GM04503 (cell line): ENCODE data around the gene LARP6.
"Not testable (repeated sequence)": the region's sequence is repeated elsewhere in the genome, so short reads cannot be mapped to it uniquely, and the experiment has no call there.

Experiments
- DNase-seq: peaks from one replicate; pipeline ENCODE4 v3.0.0-alpha.2; 2012; ENCODE audit warnings: low read depth

The LARP6 gene

GRCh38 chr15:70853973-70854665 lies at the start of gene LARP6:
Gene LARP6 (minus strand): TSS chr15:70854157. CDS start chr15:70854088, 69 bp downstream.
- DNase-seq = no peak

GRCh38 chr15:70902107-70902506 lies 48.1 kb upstream of the LARP6 start:
- peak; percentile 62 for DNase-seq

GRCh38 chr15:70892912-70893560 lies 39.1 kb upstream of the LARP6 start:
- DNase-seq = no peak

GRCh38 chr15:70892002-70892911 lies 38.3 kb upstream of the LARP6 start, which contains the start of the genes LRRC49 and THAP10:
Gene LRRC49 (plus strand): TSS chr15:70892826. CDS start chr15:70892895, 69 bp downstream.
Gene THAP10 (minus strand): TSS chr15:70892433. CDS start chr15:70892272, 161 bp downstream.
- DNase-seq = peak; percentile 94

GRCh38 chr15:70882361-70882760 lies 28.4 kb upstream of the LARP6 start:
- no peak for DNase-seq

- no peak for DNase-seq
Observed at GRCh38 chr15:70880781-70881180, 26.8 kb upstream of the LARP6 start.

GRCh38 chr15:70879401-70879800 lies 25.4 kb upstream of the LARP6 start:
- no peak for DNase-seq

GRCh38 chr15:70876683-70877082 lies 22.7 kb upstream of the LARP6 start:
- DNase-seq = no peak

- no peak for DNase-seq
Observed at GRCh38 chr15:70876011-70876410, 22.1 kb upstream of the LARP6 start.

- no peak for DNase-seq
Observed at GRCh38 chr15:70875001-70875782, 21.2 kb upstream of the LARP6 start.

GRCh38 chr15:70873232-70874054 lies 19.5 kb upstream of the LARP6 start:
- DNase-seq = no peak

GRCh38 chr15:70871490-70871889 lies 17.5 kb upstream of the LARP6 start:
- DNase-seq = not testable (repeated sequence)

- peak; percentile 70 for DNase-seq
Observed at GRCh38 chr15:70870051-70870450, 16.1 kb upstream of the LARP6 start.

- no peak for DNase-seq
Observed at GRCh38 chr15:70869346-70869745, 15.4 kb upstream of the LARP6 start.

- no peak for DNase-seq
Observed at GRCh38 chr15:70867911-70868467, 14.0 kb upstream of the LARP6 start.

GRCh38 chr15:70866982-70867641 lies 13.2 kb upstream of the LARP6 start:
- no peak for DNase-seq

- peak; percentile 51 for DNase-seq
Observed at GRCh38 chr15:70863450-70864218, 9.7 kb upstream of the LARP6 start.

- DNase-seq = no peak
Observed at GRCh38 chr15:70859998-70860397, 6.0 kb upstream of the LARP6 start.

GRCh38 chr15:70859322-70859908 lies 5.5 kb upstream of the LARP6 start:
- DNase-seq = no peak
